Measurements from ENCODE around the gene MIB2.

MIB2 gene

DNA sequence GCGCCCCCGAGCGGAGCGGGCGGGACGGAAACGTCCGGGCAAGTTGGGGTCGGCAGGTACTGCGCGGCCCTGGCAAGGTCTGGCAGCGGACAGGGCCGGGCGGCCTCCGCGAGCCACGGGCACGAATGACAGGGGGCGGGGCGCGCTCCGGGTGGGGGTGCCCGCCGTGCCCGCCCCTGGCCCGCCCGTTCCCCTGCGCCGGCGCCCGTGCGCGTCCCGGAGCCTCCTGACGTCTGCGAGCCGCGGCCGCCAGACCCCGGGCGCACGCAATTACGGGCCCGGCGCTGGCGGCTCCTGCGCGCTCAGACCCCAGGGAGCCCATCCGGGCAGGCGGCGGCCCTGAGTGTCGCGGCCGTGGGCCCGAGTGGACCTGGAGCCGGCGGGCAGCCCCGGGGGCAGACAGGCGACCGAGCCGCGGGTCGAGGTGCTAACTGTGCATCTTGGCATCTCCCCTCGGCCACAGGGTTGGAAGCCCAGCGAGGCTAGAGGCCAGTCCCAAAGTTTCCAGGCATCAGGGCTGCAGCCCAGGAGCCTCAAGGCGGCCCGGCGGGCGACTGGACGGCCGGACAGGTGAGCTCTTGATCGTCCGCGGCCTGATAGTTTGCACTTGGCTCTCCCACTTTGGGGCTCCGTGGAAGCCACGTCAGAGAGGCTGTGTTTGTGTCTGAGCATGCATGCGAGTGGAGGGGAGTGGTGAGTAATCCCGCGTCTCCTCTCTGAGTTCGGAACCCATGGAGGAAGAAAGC, 918 bp downstream of the MIB2 start:
- DNase-seq = no peak

DNA sequence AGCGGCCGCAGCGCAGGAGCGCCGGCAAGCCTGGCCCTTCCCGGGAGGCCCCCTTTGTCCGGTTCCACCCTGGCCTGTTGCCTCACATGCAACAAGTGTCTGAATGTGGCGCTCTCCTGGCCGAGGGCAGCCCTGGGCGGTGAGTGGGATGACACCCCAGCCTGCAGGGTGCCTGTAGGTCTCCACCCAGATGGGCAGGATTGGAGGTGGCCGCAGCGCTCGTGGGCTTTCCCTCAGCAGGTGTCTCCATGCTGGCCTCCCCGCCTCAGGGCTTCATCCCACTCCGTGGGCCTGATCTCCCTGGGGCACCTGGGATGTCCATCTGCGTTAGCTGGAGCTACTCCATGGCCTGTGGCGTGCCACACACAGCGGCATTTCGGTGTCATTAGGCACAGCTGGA, 1.5 kb downstream of the MIB2 start:
- no peak for DNase-seq

DNA sequence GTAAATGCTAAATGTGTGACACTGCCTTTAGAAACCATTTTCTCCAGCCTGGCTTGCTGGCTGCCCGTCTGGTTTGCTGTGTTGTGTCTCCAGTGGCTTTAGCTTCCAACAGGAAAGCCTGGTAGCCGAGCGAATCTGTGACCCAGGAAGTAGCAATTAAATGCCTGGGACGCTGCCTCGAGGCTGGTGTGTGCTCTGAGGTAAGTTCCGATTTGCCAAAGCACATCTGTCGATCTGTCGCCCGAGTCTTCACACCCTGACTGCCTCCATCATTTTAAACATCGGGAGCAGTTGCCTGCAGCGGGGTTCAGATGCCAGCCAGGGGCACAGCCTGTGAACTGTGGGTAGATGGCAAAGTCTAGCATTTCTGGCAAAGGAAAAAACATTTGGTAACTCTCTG, 2.2 kb downstream of the MIB2 start:
- DNase-seq = no peak

DNA sequence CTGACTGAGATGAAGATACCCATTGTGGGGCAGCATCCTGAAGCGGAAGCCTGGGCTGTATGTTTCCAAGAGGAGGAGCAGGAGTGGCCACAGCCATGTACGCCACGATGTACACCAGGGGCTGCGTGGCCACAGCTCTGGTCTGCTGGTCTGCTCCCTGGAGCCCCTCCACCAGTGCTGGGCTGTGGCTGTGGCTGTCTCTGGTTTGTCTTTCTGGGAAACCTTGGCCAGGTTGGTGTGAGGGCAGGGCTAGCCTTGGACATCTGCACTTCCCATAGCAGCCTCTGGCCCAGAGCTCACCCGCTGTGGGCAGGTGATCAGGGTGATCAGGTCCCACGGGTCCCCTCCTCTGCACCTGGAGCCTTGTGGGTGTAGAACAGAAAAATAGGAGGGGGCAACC, 2.6 kb downstream of the MIB2 start:
- DNase-seq = no peak

DNA sequence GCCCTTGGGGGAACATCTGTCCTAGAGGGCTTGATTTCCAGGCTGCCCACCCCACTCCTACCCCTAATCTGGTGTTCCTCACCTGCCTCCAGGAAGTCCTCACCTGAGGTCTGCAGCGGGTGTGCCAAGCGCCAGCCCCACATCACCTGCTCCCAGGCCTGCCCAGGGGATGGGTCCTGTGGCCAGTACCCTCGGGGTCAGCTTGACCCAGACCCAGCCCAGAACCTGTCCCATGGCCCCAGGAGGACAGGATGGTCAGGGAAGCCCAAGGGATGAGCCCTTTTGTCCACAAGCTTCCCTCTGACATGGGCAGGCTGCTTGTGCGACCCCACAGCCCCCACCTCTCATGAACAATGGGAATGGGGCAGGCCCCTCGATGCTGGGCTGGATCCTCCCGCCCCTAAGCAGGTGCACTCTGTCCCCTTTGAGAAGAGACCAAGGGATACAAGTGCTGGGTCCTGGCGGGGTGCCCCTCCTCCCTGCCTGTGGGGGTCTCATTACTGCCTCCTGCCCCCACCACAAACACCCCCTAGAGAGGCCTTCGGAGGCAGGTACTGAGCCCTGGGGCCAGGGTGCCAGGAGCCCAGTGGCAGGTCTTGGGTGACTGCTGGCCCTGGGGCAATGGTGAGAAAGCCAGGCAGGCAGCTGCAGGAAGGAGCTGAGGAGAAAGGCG, 3.2 kb downstream of the MIB2 start:
- no peak for DNase-seq

DNA sequence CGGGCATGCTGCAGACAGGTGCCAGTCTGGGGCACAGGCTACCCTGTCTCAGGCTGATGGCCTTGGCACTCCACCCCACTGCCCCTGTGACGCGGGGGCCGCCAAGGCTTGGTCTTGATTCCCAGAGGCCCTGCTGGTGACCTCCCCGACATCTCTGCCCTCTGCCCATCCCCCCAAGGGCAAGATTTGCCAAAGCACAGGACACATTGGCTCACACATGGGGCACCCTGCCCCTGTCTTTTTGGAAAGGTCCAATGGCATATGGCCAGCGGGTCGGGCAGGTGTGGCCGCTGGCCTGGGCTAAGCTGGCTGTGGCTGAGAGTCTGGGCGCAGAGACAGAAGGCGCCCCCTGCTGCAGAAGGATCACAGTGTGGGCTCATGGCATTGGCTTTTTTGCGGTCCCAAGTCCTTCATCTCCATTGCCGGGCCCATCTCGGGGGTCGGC, 4.6 kb downstream of the MIB2 start:
- no peak for DNase-seq

DNA sequence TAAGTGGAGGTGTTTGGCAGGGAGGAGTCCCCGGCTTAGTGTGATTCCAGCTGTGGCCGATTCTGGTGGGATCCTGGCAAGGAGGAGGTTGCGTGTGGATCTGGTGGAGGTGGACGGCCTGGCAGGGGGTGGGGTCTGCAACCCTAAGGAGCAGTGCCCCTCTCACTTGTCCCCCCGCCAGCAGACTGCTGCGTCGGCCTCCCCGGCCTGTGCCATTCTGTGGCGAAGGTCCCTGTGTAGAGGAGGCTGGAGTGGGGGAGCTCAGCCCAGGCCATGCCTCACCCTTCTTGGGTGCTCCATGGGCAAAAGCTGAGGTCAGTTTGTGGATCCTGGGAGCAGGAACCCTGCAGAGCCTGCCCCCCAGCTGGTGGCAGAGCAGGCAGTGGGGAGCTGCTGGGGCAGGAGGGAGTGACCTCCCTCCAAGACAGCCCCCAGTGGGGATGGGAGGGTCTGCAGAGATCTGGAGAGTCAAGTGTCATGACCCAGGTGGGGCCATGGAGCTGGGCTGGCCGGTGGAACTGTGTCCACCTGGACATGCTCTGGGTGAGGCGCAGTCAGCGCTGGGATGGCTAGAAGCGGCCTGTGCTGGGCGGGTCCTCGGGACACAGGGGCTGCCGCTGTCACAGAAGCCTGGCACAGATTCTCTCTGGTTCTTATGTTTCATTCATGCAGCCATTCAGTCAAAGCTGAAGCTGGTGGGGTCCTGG, 5.3 kb downstream of the MIB2 start:
- no peak for DNase-seq

DNA sequence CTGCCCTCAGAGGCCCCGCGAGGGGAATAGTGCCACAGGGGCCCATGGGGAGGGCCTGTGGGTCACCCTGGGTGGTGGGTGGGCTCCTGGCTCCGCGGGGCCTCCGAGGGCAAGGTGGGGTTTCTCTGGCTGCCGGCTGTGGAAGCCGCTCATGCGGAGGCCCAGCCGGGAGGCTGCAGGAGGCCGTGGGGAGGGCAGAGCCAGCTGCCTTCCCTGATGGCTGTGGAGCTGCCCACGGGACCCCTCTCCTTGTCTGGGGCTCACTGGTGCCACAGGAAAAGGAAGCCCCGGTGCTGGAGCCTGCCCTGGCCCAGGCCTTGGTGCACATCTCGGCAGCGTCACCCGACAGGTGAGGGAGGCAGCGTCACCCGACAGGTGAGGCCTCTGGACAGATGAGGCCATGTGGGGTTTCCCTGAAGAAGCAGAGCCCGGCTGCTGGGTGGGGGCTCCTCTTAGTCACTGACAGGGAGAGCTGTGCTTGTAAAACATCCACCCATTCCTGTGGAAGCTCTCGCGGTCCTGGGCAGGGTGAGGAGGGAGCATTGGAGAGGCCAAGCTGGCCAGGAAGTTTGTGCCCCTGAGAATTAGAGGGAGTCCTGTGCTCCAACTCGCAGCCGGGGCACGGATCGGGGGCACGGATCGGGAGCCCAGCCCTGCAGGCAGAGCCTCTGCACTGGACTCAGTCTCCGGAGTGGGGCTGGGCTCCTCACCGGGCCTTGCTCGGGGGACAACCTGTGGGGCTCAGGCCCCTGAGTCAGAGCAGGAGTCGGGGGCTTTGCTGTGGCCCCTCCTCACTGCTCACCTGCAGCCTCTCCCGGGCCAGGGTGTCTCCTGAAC, 6.1 kb downstream of the MIB2 start:
- no peak for DNase-seq

DNA sequence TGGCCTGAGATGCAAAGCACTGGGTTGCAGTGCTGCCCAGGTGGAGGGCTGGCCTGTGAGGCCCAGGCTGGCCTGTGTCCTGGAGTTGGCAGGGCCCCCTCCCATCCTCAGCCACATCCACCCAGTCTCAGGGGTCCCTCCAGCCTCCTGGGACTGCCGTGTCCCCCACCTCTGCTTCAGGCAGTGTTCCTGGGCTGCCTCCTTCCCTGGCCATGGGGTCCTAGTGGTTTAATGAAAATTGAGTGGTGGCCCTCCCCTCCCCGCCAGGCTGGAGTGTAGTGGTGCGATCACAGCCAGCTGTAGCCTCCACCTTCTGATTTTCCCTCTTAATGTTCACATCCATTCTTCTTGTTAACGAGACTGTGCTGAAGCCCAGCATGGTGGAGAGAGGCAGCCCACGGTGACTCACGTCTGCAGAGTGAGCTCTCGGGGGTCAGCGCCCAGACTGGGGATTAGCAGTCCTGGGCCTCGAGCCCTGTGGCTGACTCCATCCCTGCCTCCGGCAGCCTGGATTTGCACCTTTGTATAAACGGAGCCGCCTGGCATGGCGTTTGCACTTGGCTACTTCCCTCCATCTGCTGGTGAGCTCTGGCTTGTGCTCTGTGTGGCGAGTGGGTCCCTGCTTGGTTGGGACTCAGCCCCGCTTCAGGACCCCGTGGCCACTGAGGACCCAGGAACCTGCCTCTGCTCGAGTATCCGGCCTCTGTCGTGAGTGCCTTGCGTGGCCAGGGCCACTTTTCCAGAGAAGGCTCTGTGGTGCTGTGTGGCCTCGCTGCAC, 6.9 kb downstream of the MIB2 start:
- no peak for DNase-seq

DNA sequence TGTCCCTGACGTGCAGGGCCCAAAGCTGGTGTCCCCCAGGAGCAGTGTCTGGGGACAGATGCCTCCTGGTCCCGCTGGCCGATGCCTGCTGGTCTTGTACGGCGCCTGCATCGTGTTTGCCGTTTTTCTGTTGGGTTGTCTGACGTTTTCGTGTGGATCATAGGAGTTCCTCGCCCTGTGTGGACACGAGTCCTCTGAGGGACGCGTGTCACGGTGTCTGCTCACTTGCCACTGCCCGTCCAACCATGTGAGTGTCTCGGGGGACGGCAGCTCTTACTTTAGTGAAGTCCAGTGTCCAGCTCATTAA, 7.4 kb downstream of the MIB2 start:
- DNase-seq = no peak

DNA sequence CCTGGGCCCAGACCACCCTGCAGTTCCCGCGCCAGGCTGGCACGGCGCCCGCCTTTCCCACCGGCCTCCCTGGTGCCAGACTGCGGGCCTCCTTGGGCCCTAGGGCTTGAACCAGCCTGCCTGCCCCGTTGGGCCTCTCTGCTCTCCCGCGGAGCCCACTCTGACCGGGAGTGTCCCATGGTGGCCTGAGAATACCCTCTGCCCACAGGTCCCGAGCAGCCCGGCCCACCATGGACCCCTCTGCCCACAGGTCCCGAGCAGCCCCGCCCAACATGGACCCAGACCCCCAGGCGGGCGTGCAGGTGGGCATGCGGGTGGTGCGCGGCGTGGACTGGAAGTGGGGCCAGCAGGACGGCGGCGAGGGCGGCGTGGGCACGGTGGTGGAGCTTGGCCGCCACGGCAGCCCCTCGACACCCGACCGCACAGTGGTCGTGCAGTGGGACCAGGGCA, 7.9 kb downstream of the MIB2 start:
- no peak for DNase-seq

DNA sequence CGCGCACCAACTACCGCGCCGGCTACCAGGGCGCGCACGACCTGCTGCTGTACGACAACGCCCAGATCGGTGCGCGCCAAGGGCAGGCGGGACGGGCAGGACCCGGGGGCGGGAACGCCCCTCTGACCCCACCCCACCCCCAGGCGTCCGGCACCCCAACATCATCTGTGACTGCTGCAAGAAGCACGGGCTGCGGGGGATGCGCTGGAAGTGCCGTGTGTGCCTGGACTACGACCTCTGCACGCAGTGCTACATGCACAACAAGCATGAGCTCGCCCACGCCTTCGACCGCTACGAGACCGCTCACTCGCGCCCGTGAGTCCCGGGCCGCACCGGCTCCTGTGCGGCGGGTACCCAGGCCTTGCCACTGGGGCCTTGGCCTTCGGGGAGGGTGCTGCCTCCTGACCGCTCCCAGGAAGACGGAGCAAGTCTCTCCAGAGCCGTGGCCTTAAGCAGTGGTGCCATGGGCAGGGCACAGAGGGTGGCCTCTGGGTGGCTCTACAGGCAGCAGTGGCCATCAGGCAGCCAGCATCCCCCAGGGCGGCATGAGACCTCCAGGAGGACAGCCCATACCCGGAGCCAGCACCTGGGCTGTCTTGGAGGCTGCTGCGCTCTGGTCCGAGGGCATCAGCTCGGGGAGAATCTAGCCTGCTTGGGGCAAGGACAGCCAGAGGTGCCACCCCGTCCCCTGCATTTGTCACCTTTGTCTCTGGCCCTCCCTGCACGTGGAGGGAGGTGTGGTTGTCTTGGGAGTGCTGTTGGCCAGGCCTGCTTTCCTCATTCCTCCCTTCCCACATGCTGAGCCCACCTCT, 8.5 kb downstream of the MIB2 start:
- DNase-seq = no peak

DNA sequence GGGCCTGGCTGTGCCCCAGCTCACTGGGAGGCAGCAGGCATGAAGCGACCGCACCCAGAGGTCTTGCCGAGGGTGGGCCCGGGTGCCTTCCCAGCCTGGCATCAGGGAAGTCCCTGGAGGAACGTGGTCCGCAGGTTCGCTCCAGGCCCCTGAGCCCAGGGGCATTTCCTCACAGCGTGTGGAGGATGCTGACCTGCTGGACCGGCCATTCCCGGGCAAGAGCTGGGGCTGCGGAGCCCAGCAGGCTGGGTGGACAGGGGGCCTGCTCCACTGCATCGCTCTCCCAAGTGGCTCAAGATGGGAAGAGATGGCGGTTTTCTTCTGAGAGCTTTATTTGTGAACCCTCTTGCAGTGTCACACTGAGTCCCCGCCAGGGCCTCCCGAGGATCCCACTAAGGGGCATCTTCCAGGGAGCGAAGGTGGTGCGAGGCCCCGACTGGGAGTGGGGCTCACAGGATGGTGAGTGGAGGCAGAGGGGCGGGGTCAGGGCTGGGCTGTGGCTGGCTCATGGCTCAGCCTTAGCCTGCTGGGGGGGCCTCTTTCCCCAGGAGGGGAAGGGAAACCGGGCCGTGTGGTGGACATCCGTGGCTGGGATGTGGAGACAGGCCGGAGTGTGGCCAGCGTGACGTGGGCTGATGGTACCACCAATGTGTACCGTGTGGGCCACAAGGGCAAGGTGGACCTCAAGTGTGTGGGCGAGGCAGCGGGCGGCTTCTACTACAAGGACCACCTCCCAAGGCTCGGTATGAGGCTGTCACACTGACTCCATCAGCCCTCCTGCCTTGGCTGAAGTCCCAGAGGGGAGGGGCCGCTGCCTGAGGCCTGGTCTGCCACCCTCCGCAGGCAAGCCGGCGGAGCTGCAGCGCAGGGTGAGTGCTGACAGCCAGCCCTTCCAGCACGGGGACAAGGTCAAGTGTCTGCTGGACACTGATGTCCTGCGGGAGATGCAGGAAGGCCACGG, 9.4 kb downstream of the MIB2 start:
- no peak for DNase-seq

DNA sequence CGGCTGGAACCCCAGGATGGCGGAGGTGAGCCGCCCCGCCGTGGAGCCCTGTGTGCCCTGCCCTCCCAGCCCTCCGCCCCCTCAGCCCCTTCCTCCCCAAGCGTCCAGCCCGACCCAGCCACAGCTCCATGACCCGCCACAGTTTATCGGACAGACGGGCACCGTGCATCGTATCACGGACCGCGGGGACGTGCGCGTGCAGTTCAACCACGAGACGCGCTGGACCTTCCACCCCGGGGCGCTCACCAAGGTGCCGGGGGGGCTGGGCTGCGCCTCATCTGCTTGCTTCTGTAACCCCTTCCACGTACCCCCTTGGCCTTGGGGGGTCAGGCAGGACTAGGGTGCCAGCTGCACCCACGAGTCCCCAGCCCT, 10.1 kb downstream of the MIB2 start:
- DNase-seq = no peak

DNA sequence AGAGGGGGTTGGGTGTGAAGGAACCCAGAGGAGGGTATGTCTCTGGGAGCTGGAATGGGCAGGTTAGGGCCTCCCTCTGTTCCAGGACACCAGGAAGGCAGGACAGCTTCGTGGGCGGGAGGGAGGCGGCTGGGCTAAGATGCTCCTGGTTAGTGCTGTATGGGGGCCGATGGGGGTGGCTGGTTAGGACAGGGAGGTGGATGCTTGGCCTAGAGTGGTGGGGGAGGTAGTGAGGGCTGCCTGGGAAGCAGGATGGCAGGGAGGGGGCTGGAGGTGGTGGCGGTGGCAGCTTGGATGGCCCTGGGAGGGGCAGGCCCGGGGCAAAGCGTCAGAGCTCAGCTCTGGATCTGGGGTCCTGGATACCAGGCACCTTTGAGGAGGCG, 10.5 kb downstream of the MIB2 start:
- DNase-seq = no peak

DNA sequence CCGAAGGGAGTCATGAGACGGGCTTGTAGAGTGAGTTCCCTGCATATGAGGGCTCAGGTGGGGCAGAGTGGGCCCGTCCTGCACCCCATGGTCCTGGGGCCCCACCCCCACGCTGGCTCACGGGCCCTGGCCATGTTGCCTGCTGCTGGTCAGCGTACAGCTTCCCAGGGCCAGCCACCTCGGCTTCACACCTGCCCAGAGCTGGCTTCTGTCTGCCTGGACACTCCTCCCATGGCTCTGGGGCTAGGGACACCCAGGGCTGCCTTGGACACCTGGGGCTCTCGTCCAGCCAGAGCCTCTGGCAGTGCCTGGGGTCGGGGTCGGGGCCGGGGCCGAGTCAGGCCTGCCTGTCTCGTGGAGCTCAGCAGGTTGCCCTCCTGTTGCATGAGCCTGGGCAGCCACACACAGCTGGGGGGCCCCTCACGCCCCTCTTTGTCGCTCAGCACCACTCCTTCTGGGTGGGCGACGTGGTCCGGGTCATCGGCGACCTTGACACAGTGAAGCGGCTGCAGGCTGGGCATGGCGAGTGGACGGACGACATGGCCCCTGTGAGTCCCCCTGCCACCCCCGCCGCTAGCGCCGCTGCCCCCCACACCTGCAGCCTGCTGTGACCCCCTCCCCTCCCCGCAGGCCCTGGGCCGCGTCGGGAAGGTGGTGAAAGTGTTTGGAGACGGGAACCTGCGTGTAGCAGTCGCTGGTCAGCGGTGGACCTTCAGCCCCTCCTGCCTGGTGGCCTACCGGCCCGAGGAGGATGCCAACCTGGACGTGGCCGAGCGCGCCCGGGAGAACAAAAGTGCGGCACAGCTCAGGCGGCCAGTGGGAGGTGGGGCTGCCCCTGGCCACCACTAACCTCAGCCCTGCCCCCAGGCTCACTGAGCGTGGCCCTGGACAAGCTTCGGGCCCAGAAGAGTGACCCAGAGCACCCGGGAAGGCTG, 11.2 kb downstream of the MIB2 start:
- DNase-seq = no peak

DNA sequence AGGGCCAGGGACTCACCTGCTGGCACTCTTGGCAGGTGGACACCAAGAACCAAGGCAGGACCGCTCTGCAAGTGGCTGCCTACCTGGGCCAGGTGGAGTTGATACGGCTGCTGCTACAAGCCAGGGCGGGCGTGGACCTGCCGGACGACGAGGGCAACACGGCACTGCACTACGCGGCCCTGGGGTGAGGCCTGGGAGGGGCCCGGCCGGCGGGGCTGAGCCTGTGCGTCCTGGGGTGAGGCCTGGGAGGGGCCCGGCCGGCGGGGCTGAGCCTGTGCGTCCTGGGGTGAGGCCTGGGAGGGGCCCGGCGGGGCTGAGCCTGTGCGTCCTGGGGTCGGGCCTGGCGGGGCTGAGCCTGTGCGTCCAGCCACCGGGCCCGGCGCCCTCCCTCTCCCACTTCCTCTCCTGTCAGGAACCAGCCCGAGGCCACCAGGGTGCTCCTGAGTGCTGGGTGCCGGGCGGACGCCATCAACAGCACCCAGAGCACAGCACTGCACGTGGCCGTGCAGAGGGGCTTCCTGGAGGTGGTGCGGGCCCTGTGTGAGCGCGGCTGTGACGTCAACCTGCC, 12.0 kb downstream of the MIB2 start:
- no peak for DNase-seq

DNA sequence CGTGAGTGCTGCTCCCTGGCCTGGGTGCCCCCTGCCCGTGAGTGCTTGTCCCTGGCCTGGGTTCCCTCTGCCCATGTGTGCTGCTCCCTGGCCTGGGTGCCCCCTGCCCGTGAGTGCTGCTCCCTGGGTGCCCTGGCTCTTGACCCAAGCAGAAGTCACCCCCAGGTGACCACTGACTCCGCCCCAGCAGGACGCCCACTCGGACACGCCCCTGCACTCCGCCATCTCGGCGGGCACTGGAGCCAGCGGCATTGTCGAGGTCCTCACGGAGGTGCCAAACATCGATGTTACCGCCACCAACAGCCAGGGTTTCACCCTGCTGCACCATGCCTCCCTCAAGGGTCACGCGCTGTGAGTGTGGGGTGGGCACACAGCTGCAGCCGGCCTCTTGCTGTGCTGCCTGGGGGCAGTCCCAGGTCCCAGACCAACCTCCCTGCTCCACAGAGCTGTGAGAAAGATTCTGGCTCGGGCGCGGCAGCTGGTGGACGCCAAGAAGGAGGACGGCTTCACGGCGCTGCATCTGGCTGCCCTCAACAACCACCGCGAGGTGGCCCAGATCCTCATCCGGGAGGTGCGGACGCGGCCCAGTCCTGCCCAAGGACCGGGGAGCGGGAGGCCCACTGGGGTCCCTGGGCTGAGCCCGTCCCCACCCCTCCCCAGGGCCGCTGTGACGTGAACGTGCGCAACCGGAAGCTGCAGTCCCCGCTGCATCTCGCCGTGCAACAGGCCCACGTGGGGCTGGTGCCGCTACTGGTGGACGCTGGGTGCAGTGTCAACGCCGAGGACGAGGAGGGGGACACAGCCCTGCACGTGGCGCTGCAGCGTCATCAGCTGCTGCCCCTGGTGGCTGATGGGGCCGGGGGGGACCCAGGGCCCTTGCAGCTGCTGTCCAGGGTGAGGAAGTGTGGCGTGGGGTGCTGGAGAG, 12.8 kb downstream of the MIB2 start:
- DNase-seq = no peak
